H1 (cell line): ENCODE measurements around the gene CNNM4.

Source experiments
- BRCA1 ChIP-seq: IDR thresholded peaks from 2 replicates; pipeline ENCODE4 v1.6.1; 2012; ENCODE audit warnings: low read depth, low read length, improper control_type of control experiment
- CEBPB ChIP-seq: IDR thresholded peaks from 2 replicates; pipeline ENCODE4 v1.6.1; 2012; ENCODE audit warnings: low read depth, low read length
- EP300 ChIP-seq, 2 experiments: IDR thresholded peaks; 1 replicate in 1 of 2; 2 replicates in 1 of 2; pipeline ENCODE4 v1.6.1; 2011 to 2012; ENCODE audit warnings: low read depth in 2 of 2, low read length in 2 of 2, mild to moderate bottlenecking in 2 of 2, borderline replicate concordance in 1 of 2, inconsistent platforms in 1 of 2, moderate library complexity in 1 of 2
- EZH2 ChIP-seq: fragments of 200-600 bp; sonication (generic); IDR thresholded peaks from 2 replicates; pipeline ENCODE4 v1.7.1; 2012; ENCODE audit warnings: low read depth, mild to moderate bottlenecking, moderate library complexity, low read length, inconsistent platforms; ENCODE audit not compliant: severe bottlenecking
- JUND ChIP-seq: IDR thresholded peaks from 2 replicates; pipeline ENCODE4 v1.6.1; 2011; ENCODE audit warnings: mild to moderate bottlenecking, improper control_type of control experiment, low read length
- MAFK ChIP-seq: IDR thresholded peaks from 2 replicates; pipeline ENCODE4 v1.6.1; 2012; ENCODE audit warnings: low read depth, mild to moderate bottlenecking, improper control_type of control experiment, low read length
- POLR2A ChIP-seq, 2 experiments: IDR thresholded peaks; 1 replicate in 1 of 2; 2 replicates in 1 of 2; pipeline ENCODE4 v1.6.1; 2011; ENCODE audit warnings: low read depth in 2 of 2, low read length in 2 of 2, mild to moderate bottlenecking in 2 of 2; ENCODE audit errors: control extremely low read depth in 1 of 2
- RAD21 ChIP-seq, 2 experiments: IDR thresholded peaks in 1 of 2; conservative IDR thresholded peaks in 1 of 2; 2 replicates each; pipeline ENCODE4 v1.6.1; 2011; ENCODE audit warnings: low read depth in 2 of 2, low read length in 2 of 2, improper control_type of control experiment in 1 of 2, inconsistent platforms in 1 of 2, mild to moderate bottlenecking in 1 of 2, moderate library complexity in 1 of 2
- SAP30 ChIP-seq: fragments of 300-600 bp; sonication (generic); IDR thresholded peaks from 2 replicates; pipeline ENCODE4 v1.7.1; 2012; ENCODE audit warnings: low read length, moderate library complexity, mild to moderate bottlenecking, inconsistent platforms; ENCODE audit not compliant: insufficient read depth, insufficient replicate concordance
- TAF7 ChIP-seq: optimal IDR thresholded peaks from 2 replicates; pipeline ENCODE3; 2011; ENCODE audit warnings: low read depth, mild to moderate bottlenecking, inconsistent platforms, low read length, moderate library complexity, borderline replicate concordance
- TF ChIP-seq, protein P1 (sequence below): fragments of 300-600 bp; sonication (generic); IDR thresholded peaks from 2 replicates; pipeline ENCODE4 v1.7.1; 2012; ENCODE audit warnings: low read length, moderate library complexity, mild to moderate bottlenecking, inconsistent platforms; ENCODE audit not compliant: insufficient replicate concordance
- TF ChIP-seq, protein P2 (sequence below), 3 experiments: IDR thresholded peaks; 1 replicate in 2 of 3; 2 replicates in 1 of 3; pipeline versions ENCODE4 v1.5.1 to v1.6.1; 2011; ENCODE audit warnings: low read length in 3 of 3, mild to moderate bottlenecking in 3 of 3, inconsistent platforms in 2 of 3, low read depth in 1 of 3, moderate library complexity in 1 of 3; ENCODE audit not compliant: insufficient read depth in 1 of 3; ENCODE audit errors: control extremely low read depth in 1 of 3
- TF ChIP-seq, protein P3 (sequence below): IDR thresholded peaks from 2 replicates; pipeline ENCODE4 v1.6.1; 2012; ENCODE audit warnings: inconsistent platforms

DNA sequence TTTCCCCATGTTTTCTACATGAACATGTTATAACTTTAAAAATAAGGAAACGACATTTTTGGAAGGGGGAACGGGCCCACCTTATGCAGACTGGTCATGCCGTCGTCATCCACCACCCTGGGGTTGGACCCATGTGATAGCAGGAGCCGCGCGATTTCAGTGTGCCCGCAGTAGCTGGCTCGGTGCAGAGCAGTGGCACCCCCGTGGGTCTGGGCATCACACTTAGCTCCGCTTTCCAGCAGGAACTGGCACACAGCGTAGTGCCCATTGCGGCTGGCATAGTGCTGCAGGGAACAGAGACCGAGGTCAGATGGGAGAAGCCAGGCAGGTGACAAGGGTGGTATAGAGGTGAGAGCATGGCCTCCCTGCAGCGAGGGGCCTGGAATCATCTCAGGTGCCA, 92.6 kb downstream of the CNNM4 start:
- TF ChIP-seq CEBPB (no peak), TAF7 (no peak), BRCA1 (no peak), RAD21 (IDR thresholded peaks at IDR 0.05 in 1 of 2, conservative IDR thresholded peaks at IDR 0.05 in 1 of 2; ENCODE audit: low read depth in 2 of 2, low read length in 2 of 2) (no peak), EZH2 (no peak), POLR2A (IDR thresholded peaks at IDR 0.05; ENCODE audit: control extremely low read depth in 1 of 2, low read depth in 2 of 2, low read length in 2 of 2) (no peak), JUND (no peak), SAP30 (no peak), EP300 (IDR thresholded peaks at IDR 0.05; ENCODE audit: borderline replicate concordance in 1 of 2, low read depth in 2 of 2, low read length in 2 of 2) (no peak), MAFK (no peak)
- TF ChIP-seq, protein P1, sequence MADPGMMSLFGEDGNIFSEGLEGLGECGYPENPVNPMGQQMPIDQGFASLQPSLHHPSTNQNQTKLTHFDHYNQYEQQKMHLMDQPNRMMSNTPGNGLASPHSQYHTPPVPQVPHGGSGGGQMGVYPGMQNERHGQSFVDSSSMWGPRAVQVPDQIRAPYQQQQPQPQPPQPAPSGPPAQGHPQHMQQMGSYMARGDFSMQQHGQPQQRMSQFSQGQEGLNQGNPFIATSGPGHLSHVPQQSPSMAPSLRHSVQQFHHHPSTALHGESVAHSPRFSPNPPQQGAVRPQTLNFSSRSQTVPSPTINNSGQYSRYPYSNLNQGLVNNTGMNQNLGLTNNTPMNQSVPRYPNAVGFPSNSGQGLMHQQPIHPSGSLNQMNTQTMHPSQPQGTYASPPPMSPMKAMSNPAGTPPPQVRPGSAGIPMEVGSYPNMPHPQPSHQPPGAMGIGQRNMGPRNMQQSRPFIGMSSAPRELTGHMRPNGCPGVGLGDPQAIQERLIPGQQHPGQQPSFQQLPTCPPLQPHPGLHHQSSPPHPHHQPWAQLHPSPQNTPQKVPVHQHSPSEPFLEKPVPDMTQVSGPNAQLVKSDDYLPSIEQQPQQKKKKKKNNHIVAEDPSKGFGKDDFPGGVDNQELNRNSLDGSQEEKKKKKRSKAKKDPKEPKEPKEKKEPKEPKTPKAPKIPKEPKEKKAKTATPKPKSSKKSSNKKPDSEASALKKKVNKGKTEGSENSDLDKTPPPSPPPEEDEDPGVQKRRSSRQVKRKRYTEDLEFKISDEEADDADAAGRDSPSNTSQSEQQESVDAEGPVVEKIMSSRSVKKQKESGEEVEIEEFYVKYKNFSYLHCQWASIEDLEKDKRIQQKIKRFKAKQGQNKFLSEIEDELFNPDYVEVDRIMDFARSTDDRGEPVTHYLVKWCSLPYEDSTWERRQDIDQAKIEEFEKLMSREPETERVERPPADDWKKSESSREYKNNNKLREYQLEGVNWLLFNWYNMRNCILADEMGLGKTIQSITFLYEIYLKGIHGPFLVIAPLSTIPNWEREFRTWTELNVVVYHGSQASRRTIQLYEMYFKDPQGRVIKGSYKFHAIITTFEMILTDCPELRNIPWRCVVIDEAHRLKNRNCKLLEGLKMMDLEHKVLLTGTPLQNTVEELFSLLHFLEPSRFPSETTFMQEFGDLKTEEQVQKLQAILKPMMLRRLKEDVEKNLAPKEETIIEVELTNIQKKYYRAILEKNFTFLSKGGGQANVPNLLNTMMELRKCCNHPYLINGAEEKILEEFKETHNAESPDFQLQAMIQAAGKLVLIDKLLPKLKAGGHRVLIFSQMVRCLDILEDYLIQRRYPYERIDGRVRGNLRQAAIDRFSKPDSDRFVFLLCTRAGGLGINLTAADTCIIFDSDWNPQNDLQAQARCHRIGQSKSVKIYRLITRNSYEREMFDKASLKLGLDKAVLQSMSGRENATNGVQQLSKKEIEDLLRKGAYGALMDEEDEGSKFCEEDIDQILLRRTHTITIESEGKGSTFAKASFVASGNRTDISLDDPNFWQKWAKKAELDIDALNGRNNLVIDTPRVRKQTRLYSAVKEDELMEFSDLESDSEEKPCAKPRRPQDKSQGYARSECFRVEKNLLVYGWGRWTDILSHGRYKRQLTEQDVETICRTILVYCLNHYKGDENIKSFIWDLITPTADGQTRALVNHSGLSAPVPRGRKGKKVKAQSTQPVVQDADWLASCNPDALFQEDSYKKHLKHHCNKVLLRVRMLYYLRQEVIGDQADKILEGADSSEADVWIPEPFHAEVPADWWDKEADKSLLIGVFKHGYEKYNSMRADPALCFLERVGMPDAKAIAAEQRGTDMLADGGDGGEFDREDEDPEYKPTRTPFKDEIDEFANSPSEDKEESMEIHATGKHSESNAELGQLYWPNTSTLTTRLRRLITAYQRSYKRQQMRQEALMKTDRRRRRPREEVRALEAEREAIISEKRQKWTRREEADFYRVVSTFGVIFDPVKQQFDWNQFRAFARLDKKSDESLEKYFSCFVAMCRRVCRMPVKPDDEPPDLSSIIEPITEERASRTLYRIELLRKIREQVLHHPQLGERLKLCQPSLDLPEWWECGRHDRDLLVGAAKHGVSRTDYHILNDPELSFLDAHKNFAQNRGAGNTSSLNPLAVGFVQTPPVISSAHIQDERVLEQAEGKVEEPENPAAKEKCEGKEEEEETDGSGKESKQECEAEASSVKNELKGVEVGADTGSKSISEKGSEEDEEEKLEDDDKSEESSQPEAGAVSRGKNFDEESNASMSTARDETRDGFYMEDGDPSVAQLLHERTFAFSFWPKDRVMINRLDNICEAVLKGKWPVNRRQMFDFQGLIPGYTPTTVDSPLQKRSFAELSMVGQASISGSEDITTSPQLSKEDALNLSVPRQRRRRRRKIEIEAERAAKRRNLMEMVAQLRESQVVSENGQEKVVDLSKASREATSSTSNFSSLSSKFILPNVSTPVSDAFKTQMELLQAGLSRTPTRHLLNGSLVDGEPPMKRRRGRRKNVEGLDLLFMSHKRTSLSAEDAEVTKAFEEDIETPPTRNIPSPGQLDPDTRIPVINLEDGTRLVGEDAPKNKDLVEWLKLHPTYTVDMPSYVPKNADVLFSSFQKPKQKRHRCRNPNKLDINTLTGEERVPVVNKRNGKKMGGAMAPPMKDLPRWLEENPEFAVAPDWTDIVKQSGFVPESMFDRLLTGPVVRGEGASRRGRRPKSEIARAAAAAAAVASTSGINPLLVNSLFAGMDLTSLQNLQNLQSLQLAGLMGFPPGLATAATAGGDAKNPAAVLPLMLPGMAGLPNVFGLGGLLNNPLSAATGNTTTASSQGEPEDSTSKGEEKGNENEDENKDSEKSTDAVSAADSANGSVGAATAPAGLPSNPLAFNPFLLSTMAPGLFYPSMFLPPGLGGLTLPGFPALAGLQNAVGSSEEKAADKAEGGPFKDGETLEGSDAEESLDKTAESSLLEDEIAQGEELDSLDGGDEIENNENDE = no peak
- TF ChIP-seq, protein P2, sequence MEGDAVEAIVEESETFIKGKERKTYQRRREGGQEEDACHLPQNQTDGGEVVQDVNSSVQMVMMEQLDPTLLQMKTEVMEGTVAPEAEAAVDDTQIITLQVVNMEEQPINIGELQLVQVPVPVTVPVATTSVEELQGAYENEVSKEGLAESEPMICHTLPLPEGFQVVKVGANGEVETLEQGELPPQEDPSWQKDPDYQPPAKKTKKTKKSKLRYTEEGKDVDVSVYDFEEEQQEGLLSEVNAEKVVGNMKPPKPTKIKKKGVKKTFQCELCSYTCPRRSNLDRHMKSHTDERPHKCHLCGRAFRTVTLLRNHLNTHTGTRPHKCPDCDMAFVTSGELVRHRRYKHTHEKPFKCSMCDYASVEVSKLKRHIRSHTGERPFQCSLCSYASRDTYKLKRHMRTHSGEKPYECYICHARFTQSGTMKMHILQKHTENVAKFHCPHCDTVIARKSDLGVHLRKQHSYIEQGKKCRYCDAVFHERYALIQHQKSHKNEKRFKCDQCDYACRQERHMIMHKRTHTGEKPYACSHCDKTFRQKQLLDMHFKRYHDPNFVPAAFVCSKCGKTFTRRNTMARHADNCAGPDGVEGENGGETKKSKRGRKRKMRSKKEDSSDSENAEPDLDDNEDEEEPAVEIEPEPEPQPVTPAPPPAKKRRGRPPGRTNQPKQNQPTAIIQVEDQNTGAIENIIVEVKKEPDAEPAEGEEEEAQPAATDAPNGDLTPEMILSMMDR (IDR thresholded peaks at IDR 0.05; ENCODE audit: control extremely low read depth in 1 of 3, insufficient read depth in 1 of 3, low read depth in 1 of 3, low read length in 3 of 3) = no peak
- TF ChIP-seq, protein P3, sequence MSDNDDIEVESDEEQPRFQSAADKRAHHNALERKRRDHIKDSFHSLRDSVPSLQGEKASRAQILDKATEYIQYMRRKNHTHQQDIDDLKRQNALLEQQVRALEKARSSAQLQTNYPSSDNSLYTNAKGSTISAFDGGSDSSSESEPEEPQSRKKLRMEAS = no peak
